ENCODE data around the gene NDUFB4.

Gene NDUFB4

DNA sequence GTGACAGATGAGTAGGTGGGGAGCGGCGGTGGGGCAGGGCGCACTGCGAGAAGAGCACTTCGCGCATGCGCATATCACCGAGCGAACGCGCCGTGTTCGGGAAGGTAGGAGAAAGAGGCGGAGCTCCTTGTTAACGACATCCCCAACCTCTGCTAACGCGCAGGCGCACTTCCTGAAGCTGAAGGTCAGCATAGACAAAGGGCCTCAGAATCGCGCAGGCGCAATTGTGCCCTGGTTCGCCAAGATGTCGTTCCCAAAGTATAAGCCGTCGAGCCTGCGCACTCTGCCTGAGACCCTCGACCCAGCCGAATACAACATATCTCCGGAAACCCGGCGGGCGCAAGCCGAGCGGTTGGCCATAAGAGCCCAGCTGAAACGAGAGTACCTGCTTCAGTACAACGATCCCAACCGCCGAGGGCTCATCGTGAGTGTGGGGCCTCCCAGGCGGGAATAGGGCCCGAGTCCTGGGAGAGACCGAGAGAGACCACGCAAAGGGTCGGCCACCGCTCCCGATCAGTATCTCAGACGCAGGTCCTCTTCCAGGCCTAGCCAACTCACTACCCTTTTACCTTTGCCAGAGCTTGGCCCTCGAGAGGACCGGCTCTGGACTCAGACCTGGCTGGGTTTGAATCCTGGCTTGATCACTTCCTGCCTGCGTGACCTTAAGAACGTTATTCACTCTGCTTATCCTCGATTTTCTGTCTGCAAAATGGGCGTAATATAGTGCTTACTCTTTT lies at the start of gene NDUFB4:
NDUFB4 (plus strand) TSS at position 221 of the 737 bp plus-strand sequence; CDS start at position 245, 24 bp downstream.
- DNase-seq (ENCODE audit: low read depth in 2 of 2), result peak; percentile 91 to 94

DNA sequence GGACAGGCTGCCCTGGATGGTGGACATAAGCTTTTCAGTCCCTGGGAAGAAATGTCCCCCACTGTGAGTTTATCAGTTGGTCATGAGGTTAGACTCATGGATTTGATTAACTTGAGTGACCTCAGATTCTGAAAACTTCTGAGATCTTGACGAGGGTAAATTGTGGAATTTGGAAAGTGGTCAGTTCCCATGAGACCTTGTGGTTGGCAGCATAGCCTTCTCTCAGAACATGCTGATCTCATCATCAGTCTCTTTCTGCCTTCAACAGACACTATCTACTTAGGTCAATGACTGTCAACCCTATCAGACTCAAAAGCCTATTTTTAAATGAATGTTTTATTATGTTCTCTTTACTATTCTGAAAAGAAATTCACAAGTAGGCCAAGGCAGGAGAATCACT lies 45.6 kb upstream of the NDUFB4 start:
- no peak for DNase-seq (ENCODE audit: low read depth in 2 of 2)

DNA sequence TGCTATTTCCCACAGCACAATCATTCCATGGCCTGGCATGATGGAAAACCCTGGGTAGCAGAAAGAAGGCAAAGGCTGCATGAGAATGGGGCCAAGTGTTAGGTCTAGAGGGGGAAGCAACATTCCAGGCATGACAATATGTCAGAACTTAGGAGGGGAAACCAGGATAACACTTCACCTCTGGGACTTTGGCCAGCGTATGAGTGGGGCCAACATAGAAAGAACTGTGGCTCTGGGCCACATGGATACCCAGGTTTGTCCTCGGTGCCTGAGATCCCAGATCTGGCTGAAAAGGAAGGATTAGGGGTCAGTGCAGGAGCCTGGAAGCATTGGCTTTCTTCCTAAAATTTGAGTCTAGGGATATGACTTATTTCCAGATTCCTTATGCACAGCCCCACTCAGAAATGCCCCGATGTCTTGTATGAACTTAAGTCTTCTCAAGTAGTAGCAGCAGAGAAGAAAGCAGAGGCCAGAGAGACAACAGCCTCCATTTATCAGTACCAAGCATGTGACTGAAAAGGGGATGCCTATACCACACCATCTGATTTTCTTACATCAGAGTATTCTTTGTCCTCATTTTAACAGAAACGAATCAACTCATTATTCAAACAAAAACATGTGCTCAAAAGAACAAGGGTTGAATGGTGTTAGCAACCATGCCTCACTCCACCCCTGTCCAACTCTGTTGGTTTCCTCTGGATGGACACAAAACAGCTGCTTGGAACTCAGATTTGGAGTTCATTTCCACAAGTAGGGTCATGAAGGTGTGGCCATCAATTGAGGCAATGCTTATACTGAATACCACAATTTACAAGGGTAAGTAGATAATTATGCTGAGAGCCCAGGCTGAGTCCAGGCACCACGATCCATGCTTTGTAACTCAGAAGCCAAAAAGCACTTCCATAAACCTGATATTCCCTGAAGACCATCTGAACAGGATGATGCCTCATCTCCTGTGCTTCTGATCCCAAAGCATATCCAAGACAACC lies 43.7 kb upstream of the NDUFB4 start:
- DNase-seq (ENCODE audit: low read depth in 2 of 2), result no peak

DNA sequence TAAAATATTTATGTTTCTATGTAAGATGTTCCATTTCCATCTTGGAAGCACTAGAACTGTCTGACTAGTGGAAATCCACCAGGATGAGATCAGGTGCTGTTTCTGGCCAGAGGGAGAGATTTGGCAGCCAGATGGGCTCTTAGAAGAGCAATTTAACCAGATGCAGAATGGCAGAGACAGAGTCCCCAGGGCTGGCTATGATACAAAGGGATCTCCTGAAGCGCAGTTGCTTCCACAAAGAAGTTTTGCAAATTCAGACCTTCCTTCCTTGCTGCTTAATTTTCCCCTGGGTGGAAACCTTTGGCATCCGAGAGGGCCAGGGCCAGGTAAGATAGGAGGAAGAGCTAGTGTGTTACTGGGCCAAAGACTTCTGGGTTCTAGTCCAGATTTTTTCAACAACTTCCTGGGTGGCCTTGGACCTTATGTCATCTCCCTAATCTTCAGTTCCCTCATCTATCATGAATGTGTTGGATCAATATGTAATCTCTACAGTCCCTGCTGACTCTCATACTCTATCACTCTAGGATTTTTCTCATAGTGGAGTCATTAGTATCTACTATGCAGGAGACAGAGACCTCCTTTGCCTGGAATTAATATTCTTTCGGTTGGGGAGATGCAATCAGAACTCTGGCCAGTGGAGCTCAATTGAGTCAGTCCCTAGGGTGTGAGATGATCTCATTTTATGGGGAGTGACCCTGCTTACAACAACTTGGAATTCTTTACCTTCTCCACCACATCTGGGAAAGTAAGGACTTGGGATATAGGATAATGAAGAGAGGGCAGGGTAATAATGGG lies 41.1 kb upstream of the NDUFB4 start:
- no peak for DNase-seq (ENCODE audit: low read depth in 2 of 2)

DNA sequence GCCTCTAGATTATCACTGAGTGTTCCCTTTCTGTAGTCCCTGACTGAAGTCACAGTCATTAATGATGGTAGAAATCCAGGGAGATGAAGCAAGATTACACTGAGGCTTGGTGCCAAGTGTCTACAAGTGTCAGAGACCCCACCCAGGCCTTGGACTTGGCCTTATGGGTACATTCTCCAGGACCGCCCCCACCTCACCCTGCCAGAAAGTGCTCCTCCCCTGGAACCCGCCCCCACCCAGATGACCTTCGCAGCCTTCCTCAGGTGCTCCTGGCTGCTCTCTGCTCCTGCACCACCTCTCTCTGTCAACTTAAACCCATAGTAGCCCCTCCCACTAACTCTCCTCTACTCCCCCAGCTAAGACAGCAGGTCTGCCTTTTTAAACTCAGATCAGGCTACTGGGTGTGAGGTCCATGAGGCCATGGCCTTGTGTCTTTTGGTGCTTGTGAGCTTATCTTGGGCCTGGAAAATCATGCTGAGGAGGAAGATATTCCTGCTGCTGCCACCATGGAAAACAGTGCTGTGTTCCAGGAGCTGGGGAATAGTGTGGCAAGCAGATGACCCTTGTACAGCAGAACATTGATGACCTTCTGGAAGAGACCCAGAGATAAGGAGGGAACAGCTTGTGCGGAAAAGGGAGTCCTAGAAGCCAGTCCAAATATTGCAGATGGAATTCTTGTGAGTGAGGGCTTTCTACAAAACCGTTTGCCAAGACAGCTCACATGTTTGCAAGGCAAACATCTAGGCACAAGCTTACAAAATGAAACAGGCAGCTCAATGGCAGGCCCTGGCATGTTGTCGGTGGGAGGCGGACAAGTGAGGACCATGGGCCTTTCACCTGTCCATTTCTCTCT lies 40.3 kb upstream of the NDUFB4 start:
- DNase-seq (ENCODE audit: low read depth in 2 of 2), result no peak

DNA sequence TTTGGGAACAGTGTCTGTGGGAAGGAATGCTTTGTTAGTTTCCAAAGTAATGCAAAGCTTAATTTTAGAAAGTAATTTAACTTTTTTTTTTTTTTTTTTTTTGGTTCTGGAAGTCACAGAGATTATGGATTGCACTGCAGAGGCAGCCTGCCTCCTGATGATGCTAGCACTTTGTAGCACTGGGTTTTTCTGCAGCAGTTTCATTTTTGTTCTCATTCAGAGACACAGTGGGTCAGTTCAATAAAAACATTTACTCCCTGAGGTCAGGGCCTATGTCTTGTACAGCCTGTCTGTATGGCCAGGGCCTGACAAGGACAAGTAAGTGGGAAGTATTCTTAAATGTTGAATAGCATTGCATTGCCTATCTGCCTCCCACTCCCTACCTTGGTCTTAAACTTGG lies 39.0 kb upstream of the NDUFB4 start:
- no peak for DNase-seq (ENCODE audit: low read depth in 2 of 2)

DNA sequence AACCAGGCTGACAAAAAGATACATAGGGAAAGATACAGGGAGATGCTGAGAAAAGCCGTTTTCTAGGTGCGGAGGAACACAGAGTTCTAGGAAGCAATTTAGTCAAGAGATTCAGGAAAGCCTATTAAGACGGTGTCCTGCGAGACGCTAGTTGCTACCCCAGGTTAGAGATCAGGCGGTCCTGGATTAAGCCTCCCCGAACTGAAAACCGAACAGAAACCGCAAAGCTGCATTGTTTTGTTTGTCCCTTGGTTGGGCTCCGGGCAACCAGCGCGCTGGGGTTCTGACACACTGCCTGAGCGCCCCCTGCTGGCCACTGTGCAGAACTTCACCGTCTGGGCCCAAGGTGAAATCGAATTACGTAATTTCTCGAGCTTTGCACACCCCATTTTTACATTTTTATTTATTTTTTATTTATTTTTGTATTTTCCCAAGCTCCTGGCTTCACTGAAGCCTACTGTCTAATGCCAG lies 37.3 kb upstream of the NDUFB4 start:
- peak; percentile 70 to 72 for DNase-seq (ENCODE audit: low read depth in 2 of 2)

DNA sequence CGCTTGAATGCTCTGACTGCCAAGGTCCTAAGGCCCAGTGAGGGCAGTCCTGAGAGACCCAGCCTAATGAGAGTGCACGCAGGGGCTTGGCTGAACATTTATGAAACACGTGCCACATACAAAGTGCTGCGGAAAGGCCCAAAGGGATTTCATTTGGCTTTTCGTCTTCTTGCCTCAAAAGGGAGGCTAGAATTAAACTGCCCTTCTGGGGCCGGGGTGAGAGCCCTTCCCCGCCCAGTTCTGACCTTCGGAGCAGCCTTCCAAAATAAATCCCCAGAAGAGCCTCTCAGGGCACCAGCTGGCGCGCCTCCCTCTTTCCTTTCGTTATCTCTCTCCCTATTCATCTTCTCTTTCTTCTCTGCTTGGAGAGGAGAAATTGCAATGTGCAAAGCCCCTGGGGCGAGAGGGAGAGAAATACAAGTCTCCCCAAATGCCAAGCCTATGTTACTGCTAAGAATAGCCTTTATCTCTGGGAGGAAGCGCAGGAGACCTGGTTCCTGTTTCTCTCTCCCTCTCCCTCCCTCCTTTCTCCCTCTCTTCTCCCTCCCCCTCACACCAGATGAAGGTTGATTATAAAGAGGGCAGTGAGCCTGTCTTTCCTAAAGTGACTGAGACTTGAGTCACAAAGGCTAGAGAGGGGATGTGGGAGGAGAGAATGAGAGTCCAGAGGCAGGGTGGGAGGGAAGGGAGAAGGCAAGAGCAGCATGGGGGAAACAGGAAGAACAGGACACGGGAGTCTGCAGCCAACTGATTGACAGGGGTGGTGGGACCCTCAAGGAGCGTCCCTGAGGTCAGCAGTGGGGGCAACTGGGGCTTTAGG lies 36.7 kb upstream of the NDUFB4 start:
- DNase-seq (ENCODE audit: low read depth in 2 of 2), result no peak

DNA sequence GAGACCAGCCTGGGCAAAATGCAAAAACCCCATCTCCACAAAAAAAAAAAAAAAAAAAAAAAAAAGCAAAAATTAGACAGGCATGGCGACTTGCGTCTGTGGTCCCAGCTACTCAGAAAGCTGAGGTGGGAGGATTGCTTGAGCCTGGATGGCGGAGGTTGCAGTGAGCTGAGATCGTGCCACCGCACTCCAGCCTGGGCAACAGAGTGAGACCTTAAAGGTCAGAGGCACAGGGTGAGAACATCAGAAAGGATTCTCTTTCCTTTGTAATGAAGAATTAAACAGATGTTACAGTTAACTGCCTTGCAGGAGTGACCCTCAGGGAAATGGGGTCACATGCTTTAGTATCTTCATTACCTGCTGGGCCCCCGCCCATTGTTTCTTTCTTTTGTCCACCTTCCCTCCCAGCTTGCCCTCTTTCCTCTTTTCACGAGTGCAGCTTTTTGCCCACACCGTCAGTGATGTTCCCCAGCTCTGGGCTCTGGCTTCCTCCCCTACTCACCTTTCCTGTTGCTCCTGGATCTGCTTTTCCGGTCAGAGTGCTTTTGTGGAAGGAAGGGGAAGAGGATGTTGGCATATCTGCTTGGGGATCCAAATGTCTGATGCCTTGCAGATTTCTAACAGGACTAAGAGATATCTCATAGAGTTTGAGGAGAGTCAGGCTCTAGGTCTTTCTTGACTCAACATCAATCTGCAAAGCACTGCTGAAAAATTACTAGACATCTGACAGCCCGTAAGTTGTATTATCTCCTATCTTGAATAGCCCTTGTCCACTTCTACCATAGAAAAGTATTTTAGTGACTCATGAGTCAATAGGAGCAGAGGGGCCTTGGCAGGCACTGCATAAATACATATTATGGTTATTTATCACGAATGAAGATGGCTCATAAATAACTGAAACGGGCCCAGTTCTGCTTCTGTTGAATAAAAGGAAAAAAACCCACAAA lies 35.6 kb upstream of the NDUFB4 start:
- no peak for DNase-seq (ENCODE audit: low read depth in 2 of 2)

DNA sequence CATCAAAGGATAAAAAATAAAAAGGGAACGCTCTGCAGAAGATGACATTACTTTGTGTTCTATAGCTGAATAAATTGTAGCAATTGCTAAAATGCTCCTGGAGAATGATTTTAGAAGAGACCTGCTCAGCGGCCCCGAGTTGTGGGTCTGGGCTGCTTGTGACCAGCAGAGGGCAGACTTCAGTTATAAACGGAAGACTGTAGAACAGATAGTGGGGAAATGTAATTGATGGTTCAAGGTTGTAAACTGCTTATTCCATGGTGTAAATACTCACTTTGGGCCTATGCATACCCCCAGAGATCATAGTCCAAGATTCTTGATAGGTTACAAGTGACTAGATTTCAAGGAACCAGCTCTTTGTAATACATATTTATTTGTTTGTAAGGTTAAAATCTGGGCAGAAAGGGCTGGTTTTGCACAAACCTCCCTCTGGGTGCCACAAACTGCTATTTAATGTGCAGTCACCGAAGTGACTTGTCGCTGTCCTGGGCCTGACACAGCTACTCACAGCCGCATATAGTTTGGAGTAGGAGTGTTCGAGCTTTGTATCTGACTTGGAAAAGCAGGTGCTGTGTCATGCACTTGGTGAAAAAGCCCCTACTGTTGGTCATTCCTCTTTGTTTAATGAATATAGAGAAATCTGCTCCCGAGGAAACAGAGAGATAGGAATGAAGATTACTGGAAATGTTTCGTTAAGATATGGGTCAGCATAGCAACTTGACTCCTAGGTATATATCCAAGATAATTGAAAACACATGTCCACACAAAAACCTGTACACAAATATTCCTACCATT lies 34.7 kb upstream of the NDUFB4 start:
- DNase-seq (ENCODE audit: low read depth in 2 of 2), result peak; percentile 42 to 46

DNA sequence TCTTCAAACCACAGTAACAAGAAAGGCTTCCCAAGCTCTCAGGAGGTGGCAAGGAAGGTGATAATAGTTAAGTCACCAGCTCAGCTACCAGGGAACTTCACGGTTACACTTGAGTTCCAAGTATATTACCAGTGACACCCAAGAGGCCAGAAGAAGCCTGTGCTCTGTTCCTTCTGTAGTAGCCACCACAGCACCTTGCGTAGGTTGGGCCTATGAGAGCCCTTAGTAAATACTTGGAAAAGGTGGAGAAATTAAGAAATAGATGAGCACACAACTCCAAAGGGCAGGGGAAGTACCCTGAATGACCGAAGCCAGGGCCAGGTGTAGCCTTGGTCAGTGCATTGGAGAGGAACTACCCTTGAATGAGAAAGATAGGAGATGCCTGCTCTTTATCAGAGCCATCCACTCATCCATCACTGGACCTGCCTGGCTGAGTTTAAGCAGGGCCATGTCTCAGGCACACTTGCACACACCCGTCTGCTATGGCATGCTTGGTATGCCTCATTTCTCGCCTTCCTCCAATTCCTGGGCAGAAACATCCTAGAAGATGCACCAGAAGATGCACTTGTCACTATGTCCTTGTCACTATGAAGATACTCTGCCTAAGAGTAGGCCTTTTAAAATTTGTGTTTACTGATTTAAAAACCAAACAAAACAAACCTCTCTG lies 32.6 kb upstream of the NDUFB4 start:
- no peak for DNase-seq (ENCODE audit: low read depth in 2 of 2)

DNA sequence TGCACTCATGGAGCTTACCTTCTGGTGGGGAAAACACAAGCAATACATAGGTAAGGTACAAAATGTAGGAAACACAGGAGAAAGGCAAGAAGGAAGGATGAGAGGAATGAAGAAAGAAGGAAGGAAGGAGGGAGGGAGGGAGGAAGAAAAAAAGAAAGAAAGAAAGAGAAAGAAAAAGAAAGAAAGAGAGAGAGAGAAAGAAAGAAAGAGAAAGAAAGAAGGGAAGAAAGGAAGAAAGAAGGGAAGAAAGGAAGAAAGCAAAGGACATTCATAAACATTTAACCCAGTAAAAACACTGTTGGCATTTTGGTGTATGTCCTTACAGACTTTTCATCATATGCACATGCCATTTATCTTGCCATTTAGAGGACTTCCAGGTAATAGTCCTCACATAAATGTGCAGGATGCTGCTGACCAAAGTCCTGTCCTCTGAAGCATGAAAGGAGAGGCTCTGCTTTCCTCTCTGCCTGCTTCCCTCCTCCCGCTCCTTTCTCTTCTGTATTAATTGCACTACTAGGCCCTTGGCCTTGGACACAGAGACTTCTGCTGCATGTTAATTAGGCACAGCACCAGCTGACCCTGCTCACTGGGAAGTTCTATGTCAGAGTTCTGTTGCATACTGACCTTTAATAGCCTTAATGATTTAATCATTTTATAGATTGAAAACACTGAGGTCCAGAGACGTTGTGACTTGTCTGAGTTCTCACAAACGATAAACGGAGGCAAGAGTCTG lies 29.7 kb upstream of the NDUFB4 start:
- no peak for DNase-seq (ENCODE audit: low read depth in 2 of 2)

DNA sequence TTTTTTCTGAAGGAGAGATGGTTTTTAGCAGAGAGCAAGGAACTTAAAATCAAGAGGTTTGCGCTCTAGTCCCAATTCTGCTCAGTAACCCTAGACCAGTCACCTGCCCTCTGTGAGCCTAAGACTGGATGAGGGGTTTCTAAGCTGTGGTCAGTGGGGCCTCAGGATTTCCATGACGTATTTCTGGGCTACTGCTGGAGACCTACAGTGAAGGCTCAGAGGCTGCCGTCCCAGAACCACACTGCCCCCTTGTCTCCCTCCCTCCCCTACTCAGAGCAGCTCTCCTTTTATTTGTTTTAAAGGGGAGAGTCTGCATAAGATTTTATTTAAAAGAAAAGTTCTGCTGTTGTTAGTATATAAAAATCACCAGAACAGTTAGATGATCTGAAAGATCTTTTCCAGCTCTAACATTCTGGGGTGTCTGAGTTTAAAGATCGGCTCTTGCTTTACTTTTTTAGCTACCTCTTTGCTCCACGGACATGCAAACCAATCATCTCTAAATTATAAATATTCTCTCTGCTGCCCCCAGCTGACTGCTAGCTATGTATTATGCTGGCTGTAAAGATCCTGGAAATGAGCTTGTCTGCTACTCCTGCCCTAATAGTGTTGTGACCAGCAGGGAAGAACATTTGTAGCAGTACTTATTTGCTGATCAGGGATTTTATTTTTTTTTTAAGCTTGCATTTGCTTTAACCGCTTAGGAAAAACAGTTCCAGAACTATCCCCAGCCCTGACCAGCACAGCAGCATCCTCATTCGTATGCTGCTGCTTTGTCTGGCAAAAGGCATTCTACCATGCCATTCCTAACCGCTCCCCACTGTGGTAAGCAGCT lies 28.6 kb upstream of the NDUFB4 start:
- DNase-seq (ENCODE audit: low read depth in 2 of 2), result no peak

DNA sequence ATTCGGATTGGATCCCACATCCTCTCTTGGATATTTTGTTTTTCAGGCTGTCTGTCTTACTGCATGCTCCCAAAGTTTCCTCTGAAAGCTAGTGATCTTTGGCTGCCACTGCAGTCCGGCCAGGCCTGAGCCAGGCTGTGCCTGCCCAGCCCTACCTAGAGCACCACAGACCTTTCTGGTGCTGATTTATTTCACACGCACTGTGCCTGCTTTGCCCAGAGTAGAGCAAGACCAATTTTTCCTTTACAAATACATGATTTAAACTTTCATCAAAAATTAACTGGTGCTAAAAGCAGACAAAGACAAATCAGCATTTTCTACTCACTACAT lies 28.0 kb upstream of the NDUFB4 start:
- no peak for DNase-seq (ENCODE audit: low read depth in 2 of 2)

DNA sequence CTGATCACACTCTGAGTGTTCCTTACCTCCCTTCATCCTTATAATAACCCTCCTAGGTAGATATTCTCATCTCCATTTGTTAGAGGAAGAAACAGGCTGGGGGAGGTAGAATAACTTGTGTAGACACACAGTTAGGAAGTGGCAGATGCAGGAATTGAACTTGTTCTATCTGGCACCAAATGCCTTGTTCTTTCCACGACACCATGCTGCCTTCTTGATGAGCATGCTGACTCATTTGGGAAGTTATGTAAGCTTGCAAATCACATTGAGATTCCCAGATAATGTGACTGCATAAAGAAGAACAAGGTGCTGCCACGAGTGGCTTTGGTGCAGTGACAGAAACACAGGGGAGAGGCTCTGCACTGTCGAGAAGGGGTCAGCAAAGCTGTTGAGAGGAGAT lies 27.5 kb upstream of the NDUFB4 start:
- DNase-seq (ENCODE audit: low read depth in 2 of 2), result no peak
